K562 treated with DMSO at 1 percent for 4 hours (cell line): ENCODE results near the gene TPO. TPM values are rescaled to one million over a fixed set of nuclear protein-coding genes. Genes with fewer than 3 reads are reported as not detected.

Source experiments
- total RNA-seq: library from RNA; unstranded; fragments of 300-600 nt; gene quantifications from 2 replicates; pipeline ENCODE4 v1.2.3, GENCODE V29; 2022; ENCODE audit not compliant: insufficient read depth

The TPO gene
- total RNA-seq: not detected in 2 replicates

DNA sequence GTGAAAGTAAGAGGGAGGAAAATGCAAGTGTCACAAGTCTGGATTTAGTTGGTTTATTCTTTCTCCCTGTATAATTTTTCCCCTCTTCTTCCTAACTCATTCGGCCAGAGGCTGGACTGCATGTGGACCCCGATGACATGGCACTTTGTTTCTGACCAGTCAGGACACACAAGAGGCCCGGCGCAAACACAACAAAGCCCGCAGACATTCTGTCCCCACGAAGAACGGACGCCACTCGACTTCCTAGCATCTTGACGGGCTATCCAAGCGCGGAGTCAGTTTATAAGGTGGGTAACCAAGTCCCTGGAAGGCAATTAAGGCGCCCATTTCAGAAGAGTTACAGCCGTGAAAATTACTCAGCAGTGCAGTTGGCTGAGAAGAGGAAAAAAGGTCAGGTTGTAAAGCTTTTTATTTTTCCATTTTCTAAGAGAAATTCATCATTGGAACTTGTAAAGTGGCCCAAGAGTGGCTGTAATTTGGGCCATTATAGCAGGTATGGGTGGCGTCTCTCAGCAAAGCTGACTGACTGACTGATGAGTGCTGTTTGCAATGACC lies at the start of gene TPO:
TPO (plus strand) TSS at position 308 of the 555 bp plus-strand sequence. CDS start 946 bp downstream, outside the sequence.

